ENCODE measurements around the gene TSPO2. TPM values are rescaled to one million over a fixed set of nuclear protein-coding genes. Genes with fewer than 3 reads are reported as not detected.

TSPO2 gene
- polyA plus RNA-seq, 1 experiment = not detected

DNA sequence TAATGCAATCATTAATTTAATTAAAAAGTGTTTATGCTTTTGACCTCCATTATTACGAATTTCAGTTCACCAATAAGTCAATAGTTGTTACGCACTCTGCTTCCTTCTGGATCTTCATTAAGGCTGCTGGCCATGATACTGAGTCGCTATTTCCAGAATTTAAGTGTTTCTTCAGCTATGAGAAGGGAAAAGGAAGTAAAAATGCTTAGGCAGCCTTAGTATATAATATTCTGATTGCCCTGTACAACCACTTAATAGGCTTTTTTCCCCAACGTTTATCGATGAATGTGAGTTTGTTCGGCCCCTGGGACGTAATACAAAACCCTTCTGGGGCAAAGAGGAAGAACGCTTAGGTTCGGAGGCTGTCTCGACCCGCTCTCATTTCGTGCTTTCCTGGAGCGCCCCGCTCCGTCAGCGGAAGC lies 29.2 kb downstream of the TSPO2 start:
- peak; percentile 29 for DNase-seq (ENCODE audit: low read depth)
- H3K27me3 ChIP-seq (ENCODE audit: control insufficient read depth, insufficient read depth, low read length) = no peaks in the 10 kb centered on the region
- no peak for TF ChIP-seq CTCF (IDR thresholded peaks at IDR 0.05; ENCODE audit: insufficient read depth, low read depth, low read length)
- ChIA-PET CTCF (interaction anchor here (1.8 to 4.7 kb wide), 2 partner anchors 43 to 170 kb away, joined by 3 to 23 read pairs; no protein-coding TSS in a partner anchor), POLR2A (no interaction called here)
- peak overlapping the region; percentile 71 for H3K4me3 ChIP-seq (ENCODE audit: low read depth, low read length)
- H3K36me3 ChIP-seq (ENCODE audit: control insufficient read depth, insufficient read depth, low read length) = no peaks in the 10 kb centered on the region; the same call in 1 of the 2 replicates

- ChIA-PET CTCF (no interaction called here), POLR2A (interaction anchor here (0.6 kb wide), 1 partner anchor 74 kb away, joined by 5 read pairs; no protein-coding TSS in a partner anchor)
- Histone ChIP-seq H3K27me3 (ENCODE audit: control insufficient read depth, insufficient read depth, low read length) (no peaks in the 10 kb centered on the region), H3K4me3 (ENCODE audit: low read depth, low read length) (peak within 1 kb of the TSS; percentile 92), H3K36me3 (ENCODE audit: control insufficient read depth, insufficient read depth, low read length) (no peaks in the 10 kb centered on the region)
- TF ChIP-seq CTCF (IDR thresholded peaks at IDR 0.05; ENCODE audit: insufficient read depth, low read depth, low read length) = no peak
- DNase-seq (ENCODE audit: low read depth) = peak; percentile 98
Observed at GRCh38 chr6:41071923-41072835, 29.9 kb downstream of the TSPO2 start, which contains the start of gene OARD1. Gene OARD1 (minus strand): TSS chr6:41072356. CDS start chr6:41071634, 722 bp downstream.

DNA sequence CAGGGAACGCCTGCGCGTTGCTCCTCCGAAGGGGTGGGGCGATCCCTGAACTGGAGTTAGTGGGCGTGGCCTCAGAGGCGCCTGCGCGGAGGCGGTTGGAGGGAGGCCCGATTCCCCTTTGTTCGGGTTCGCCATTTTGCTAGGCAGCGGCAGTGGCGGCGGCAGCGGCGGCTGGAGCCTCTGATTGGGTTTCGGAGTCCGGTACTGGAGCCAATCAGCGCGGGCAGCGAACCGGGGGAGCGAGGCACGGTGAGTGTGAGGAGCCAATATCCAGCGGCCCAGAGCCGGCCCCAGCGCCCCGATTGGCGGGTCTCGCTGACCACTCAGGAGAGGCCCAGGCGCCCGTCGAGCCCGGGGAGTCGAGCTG lies 30.6 kb downstream of the TSPO2 start, which contains the start of gene NFYA:
TSS of gene NFYA (plus strand) at position 139 of the 367 bp plus-strand sequence. CDS start 6,116 bp downstream, outside the sequence.
- Histone ChIP-seq H3K27me3 (ENCODE audit: control insufficient read depth, insufficient read depth, low read length) (no peaks in the 10 kb centered on the region), H3K36me3 (ENCODE audit: control insufficient read depth, insufficient read depth, low read length) (no peaks in the 10 kb centered on the region), H3K4me3 (ENCODE audit: low read depth, low read length) (peak within 1 kb of the TSS; percentile 92)
- no peak for TF ChIP-seq CTCF (IDR thresholded peaks at IDR 0.05; ENCODE audit: insufficient read depth, low read depth, low read length)
- ChIA-PET CTCF (interaction anchor here (0.6 kb wide), 1 partner anchor 1236 kb away, joined by 4 read pairs; no protein-coding TSS in a partner anchor), POLR2A (interaction anchor here (0.6 kb wide), 1 partner anchor 74 kb away, joined by 5 read pairs; no protein-coding TSS in a partner anchor)
- DNase-seq (ENCODE audit: low read depth) = no peak

- ChIA-PET POLR2A (no interaction called here), CTCF (interaction anchor here (0.6 kb wide), 1 partner anchor 1237 kb away, joined by 4 read pairs; no protein-coding TSS in a partner anchor)
- Histone ChIP-seq H3K36me3 (ENCODE audit: control insufficient read depth, insufficient read depth, low read length) (no peaks in the 10 kb centered on the region), H3K4me3 (ENCODE audit: low read depth, low read length) (peak overlapping the region; percentile 92), H3K27me3 (ENCODE audit: control insufficient read depth, insufficient read depth, low read length) (no peaks in the 10 kb centered on the region)
- TF ChIP-seq CTCF (IDR thresholded peaks at IDR 0.05; ENCODE audit: insufficient read depth, low read depth, low read length) = peak; percentile 25; the same call in 1 of the 2 replicates
- DNase-seq (ENCODE audit: low read depth) = no peak
Observed at GRCh38 chr6:41073203-41073967, 31.1 kb downstream of the TSPO2 start.
